Activated CD8-positive, alpha-beta T cell treated with anti-CD3 and anti-CD28 coated beads for 36 hours (primary cell): ENCODE results near the gene NKAIN2. TPM values are rescaled to one million over a fixed set of nuclear protein-coding genes. Genes with fewer than 3 reads are reported as not detected.
"Not testable (repeated sequence)": the region's sequence is repeated elsewhere in the genome, so short reads cannot be mapped to it uniquely, and the experiment has no call there.

Experiments
- ATAC-seq: fragments of 200-7000 bp; cut with Tn5 transposase; one replicate; pipeline ENCODE4 v1.10.0; 2021; ENCODE audit warnings: mild to moderate bottlenecking, moderate library complexity
- CTCF ChIA-PET: fragments of 350-600 bp; sonication (Branson Sonifier 250); formaldehyde crosslinking; loops from one replicate; lab custom pipeline; 2021; ENCODE audit warnings: antibody characterized with exemption; lab: Charles Lee
- POLR2A ChIA-PET: fragments of 350-600 bp; sonication (Branson Sonifier 250); formaldehyde crosslinking; loops from one replicate; lab custom pipeline; 2021; ENCODE audit warnings: antibody characterized with exemption; lab: Charles Lee
- DNase-seq: peaks from one replicate; pipeline ENCODE4 v3.0.0-alpha.2; 2020
- H3K27ac Mint-ChIP-seq: one replicate; pipeline ENCODE4 v1.8.0; 2021; ENCODE audit warnings: mild to moderate bottlenecking, mixed read lengths
- H3K27me3 Mint-ChIP-seq: one replicate; pipeline ENCODE4 v1.8.0; 2021; ENCODE audit warnings: mixed read lengths
- H3K36me3 Mint-ChIP-seq: one replicate; pipeline ENCODE4 v1.8.0; 2021; ENCODE audit warnings: low read depth, mixed read lengths
- H3K4me1 Mint-ChIP-seq: one replicate; pipeline ENCODE4 v1.8.0; 2021; ENCODE audit warnings: low read depth, mixed read lengths
- H3K4me3 Mint-ChIP-seq: one replicate; pipeline ENCODE4 v1.8.0; 2021; ENCODE audit warnings: mild to moderate bottlenecking, moderate library complexity, mixed read lengths
- H3K9me3 Mint-ChIP-seq: one replicate; pipeline ENCODE4 v1.8.0; 2021; ENCODE audit warnings: mixed read lengths
- intact Hi-C: fragments of 100-400 bp; cut with micrococcal nuclease; formaldehyde crosslinking; loops from one replicate; pipeline ENCODE4 v1.10.0; 2022
- total RNA-seq, 2 experiments: library from RNA; stranded (reverse); gene quantifications; one replicate each; pipeline ENCODE4 v1.2.3, GENCODE V29; 2021
- TF ChIP-seq, protein P1 (sequence below): fragments of 200-600 bp; IDR thresholded peaks from one replicate; pipeline ENCODE4 v1.8.0; 2022; ENCODE audit warnings: antibody characterized with exemption, mild to moderate bottlenecking

NKAIN2 gene
- total RNA-seq, 2 experiments from 2014 or later, result not detected

DNA sequence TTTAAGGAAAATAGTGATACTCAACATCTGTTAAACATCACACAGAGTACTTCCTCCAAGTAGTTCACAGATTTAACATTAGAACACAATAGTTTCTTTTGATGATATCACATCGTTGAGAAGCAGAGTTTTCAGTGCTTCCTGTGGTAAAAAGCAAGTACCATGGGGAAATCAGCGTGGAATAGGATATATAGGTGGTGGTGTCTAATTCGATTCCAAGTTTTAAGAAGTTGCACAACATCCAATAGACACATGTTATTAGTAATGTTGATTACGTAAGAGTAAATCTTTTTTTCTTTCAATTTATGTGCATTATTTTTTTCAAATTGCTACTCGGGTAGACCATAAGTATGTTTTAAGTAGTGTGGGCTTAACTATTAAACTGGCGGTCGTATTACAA, 360.7 kb downstream of the NKAIN2 start:
- ATAC-seq (no peak), DNase-seq (no peak)
- no peak overlapping the region for H3K27ac Mint-ChIP-seq
- ChIA-PET POLR2A (no interaction called here), CTCF (no interaction called here)
- peaks cover 10% of the 10 kb centered on the region for H3K9me3 Mint-ChIP-seq
- TF ChIP-seq, protein P1, sequence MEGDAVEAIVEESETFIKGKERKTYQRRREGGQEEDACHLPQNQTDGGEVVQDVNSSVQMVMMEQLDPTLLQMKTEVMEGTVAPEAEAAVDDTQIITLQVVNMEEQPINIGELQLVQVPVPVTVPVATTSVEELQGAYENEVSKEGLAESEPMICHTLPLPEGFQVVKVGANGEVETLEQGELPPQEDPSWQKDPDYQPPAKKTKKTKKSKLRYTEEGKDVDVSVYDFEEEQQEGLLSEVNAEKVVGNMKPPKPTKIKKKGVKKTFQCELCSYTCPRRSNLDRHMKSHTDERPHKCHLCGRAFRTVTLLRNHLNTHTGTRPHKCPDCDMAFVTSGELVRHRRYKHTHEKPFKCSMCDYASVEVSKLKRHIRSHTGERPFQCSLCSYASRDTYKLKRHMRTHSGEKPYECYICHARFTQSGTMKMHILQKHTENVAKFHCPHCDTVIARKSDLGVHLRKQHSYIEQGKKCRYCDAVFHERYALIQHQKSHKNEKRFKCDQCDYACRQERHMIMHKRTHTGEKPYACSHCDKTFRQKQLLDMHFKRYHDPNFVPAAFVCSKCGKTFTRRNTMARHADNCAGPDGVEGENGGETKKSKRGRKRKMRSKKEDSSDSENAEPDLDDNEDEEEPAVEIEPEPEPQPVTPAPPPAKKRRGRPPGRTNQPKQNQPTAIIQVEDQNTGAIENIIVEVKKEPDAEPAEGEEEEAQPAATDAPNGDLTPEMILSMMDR, result no peak
- no peak overlapping the region for H3K4me3 Mint-ChIP-seq
- H3K36me3 Mint-ChIP-seq, result no peaks in the 10 kb centered on the region
- intact Hi-C loops, result no loop called here
- H3K4me1 Mint-ChIP-seq, result no peaks in the 10 kb centered on the region
- no peaks in the 10 kb centered on the region for H3K27me3 Mint-ChIP-seq

DNA sequence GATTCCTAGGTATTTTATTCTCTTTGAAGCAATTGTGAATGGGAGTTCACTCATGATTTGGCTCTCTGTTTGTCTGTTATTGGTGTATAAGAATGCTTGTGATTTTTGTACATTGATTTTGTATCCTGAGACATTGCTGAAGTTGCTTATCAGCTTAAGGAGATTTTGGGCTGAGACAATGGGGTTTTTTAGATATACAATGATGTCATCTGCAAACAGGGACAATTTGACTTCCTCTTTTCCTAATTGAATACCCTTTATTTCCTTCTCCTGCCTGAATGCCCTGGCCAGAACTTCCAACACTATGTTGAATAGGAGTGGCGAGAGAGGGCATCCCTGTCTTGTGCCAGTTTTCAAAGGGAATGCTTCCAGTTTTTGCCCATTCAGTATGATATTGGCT, 363.6 kb downstream of the NKAIN2 start:
- H3K36me3 Mint-ChIP-seq, H3K27ac Mint-ChIP-seq, H3K4me3 Mint-ChIP-seq, H3K9me3 Mint-ChIP-seq, DNase-seq, intact Hi-C loops, CTCF ChIA-PET, H3K4me1 Mint-ChIP-seq, H3K27me3 Mint-ChIP-seq, ATAC-seq, POLR2A ChIA-PET: not testable (repeated sequence)

DNA sequence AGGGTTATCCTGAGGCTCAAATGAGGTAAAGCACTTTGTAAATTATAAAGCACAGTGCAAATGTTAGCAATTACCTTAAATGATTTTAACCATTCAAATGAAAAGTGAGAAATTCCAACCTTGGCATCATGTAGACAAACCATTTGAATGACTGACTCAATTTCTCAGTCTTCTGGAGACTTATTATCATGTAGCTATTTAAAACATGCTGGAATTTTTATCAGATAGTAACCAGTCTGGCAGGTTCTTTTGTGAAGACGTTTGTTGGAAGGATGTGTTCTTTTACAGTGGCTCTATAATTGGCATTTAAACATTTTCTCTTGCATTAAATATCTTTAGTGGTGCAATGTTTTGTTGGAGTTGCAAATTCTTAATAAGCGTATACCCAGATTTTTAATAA, 386.6 kb downstream of the NKAIN2 start:
- Mint-ChIP-seq H3K36me3 (no peaks in the 10 kb centered on the region), H3K4me1 (no peaks in the 10 kb centered on the region), H3K4me3 (no peak overlapping the region), H3K27me3 (no peaks in the 10 kb centered on the region), H3K9me3 (peaks cover 2% of the 10 kb centered on the region), H3K27ac (no peak overlapping the region)
- CTCF ChIA-PET, result no interaction called here
- POLR2A ChIA-PET, result no interaction called here
- DNase-seq (no peak), ATAC-seq (no peak)
- TF ChIP-seq, protein P1, result no peak
- intact Hi-C loops, result no loop called here

DNA sequence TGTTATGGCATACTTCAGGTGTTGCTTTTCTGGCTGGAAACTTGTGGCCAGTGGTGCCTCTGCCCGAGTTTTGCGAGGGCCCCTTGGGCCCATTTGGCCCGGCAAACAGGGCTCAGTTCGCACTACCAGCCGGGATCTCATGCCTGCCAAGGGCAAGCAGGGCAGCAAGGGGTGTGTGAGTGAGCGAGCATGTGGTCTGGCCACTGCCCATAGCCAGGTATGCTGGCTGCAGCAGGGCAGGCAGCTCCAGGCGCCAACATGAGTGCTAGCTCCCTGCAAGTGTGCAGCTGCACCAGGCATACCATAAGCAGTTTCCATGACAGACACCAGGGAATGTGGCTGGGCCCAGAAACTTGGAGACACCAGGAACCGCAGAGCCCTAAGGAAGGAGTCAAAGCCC, 389.5 kb downstream of the NKAIN2 start:
- DNase-seq (no peak), ATAC-seq (no peak)
- no peaks in the 10 kb centered on the region for H3K36me3 Mint-ChIP-seq
- intact Hi-C loops, result no loop called here
- H3K4me1 Mint-ChIP-seq, result no peaks in the 10 kb centered on the region
- no peak overlapping the region for H3K4me3 Mint-ChIP-seq
- no peaks in the 10 kb centered on the region for H3K27me3 Mint-ChIP-seq
- POLR2A ChIA-PET, result no interaction called here
- CTCF ChIA-PET, result interaction anchor here (0.6 kb wide), 1 partner anchor 19 kb away, joined by 3 read pairs; no protein-coding TSS in a partner anchor
- peaks cover 2% of the 10 kb centered on the region for H3K9me3 Mint-ChIP-seq
- no peak overlapping the region for H3K27ac Mint-ChIP-seq
- TF ChIP-seq, protein P1, result no peak

DNA sequence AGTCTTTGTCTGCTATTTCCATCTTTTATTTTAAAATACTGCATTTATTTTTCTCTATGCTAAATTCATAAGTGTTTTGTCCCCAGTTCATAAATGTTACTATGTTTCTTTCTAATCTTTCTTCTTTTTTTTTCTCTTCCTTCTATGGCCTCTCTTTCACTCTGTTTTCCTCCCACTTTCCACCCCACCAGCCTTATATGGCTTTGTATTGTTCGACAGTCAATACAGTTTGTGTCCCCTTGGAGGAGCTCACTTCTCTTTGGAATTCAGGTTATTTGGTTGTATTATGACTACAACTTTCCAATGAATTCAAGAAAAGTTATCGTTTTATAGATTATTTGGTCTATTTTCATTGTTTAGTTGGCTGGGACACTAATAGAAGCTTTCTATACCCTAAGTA, 393.5 kb downstream of the NKAIN2 start:
- ChIA-PET CTCF (no interaction called here), POLR2A (no interaction called here)
- Mint-ChIP-seq H3K9me3 (no peaks in the 10 kb centered on the region), H3K27me3 (no peaks in the 10 kb centered on the region), H3K4me1 (no peaks in the 10 kb centered on the region), H3K27ac (no peak overlapping the region), H3K4me3 (no peak overlapping the region), H3K36me3 (no peaks in the 10 kb centered on the region)
- intact Hi-C loops, result no loop called here
- ATAC-seq (no peak), DNase-seq (no peak)
- TF ChIP-seq, protein P1, result no peak

DNA sequence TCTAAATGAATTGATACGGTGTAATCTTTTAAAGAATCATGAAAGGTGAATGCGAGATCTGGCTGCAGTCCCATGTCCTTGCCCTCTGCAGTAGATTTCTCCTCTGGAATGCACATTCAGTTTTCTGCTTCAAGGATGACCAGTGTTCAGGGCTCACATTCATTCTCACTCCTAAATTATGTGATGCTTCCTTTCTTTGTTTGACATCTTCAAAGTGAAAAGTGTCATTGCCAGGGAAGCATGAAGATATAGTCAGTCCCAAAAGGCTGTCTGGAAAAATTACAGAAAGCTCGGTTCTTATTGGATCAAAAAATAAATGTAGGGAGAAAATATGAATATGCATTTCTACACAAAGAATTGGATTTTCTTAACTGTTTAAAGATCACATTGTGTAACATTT, 395.6 kb downstream of the NKAIN2 start:
- Mint-ChIP-seq H3K9me3 (no peaks in the 10 kb centered on the region), H3K27me3 (no peaks in the 10 kb centered on the region), H3K4me3 (no peak overlapping the region), H3K4me1 (no peaks in the 10 kb centered on the region), H3K36me3 (no peaks in the 10 kb centered on the region), H3K27ac (no peak overlapping the region)
- ChIA-PET POLR2A (no interaction called here), CTCF (no interaction called here)
- TF ChIP-seq, protein P1, result no peak
- no peak for ATAC-seq
- DNase-seq, result no peak
- intact Hi-C loops, result no loop called here
